IMR-90 (cell line): ENCODE data around the gene NAV1. TPM values are rescaled to one million over a fixed set of nuclear protein-coding genes. Genes with fewer than 3 reads are reported as not detected.
A peak's percentile ranks its signal among the peaks of the same experiment; 100 is the strongest.

Source experiments
- ATAC-seq: fragments of 200-7000 bp; cut with Tn5 transposase; 2 replicates; pipeline ENCODE4 v1.9.1; 2020; ENCODE audit warnings: low read depth, mild to moderate bottlenecking, moderate library complexity
- BruUV-seq: library from RNA; stranded (reverse); fragments of 400-500 nt; replicated peaks from 2 replicates; lab custom pipeline; 2021; lab: Mats Ljungman, UMichigan
- CTCF ChIA-PET: fragments of 300-600 bp; formaldehyde crosslinking; extraction: SDS; loops from one replicate; lab custom pipeline; 2021; ENCODE audit warnings: antibody characterized with exemption; lab: Yijun Ruan, JAX
- POLR2A ChIA-PET: fragments of 300-600 bp; sonication (Branson Sonifier 250); formaldehyde crosslinking; loops from one replicate; lab custom pipeline; 2022; ENCODE audit warnings: antibody characterized with exemption; ENCODE audit not compliant: unreplicated experiment; lab: Charles Lee
- DNase-seq: peaks from one replicate; pipeline ENCODE4 v3.0.0; 2013
- H2AFZ ChIP-seq: replicated peaks from 2 replicates; pipeline ENCODE3; 2013; ENCODE audit warnings: low read length, mild to moderate bottlenecking; ENCODE audit not compliant: poor library complexity
- H2AK5ac ChIP-seq: 2 replicates; pipeline ENCODE4 v1.6.1; 2013; ENCODE audit warnings: low read depth, low read length, inconsistent platforms
- H2AK9ac ChIP-seq: replicated peaks from 2 replicates; pipeline ENCODE3; 2013; ENCODE audit warnings: mild to moderate bottlenecking, low read depth, low read length, moderate library complexity; ENCODE audit not compliant: poor library complexity
- H2BK120ac ChIP-seq: 2 replicates; pipeline ENCODE4 v1.6.1; 2013; ENCODE audit warnings: low read depth, low read length, inconsistent platforms
- H2BK15ac ChIP-seq: 3 replicates; pipeline ENCODE4 v1.6.1; 2013; ENCODE audit warnings: low read depth, low read length, inconsistent platforms
- H2BK20ac ChIP-seq: 2 replicates; pipeline ENCODE4 v1.6.1; 2013; ENCODE audit warnings: low read depth, mild to moderate bottlenecking, inconsistent platforms, low read length, moderate library complexity
- H2BK5ac ChIP-seq: 2 replicates; pipeline ENCODE4 v1.6.1; 2013; ENCODE audit warnings: mild to moderate bottlenecking, low read depth, low read length, inconsistent platforms; ENCODE audit not compliant: poor library complexity, severe bottlenecking
- H3K14ac ChIP-seq: replicated peaks from 2 replicates; pipeline ENCODE4 v1.6.1; 2013; ENCODE audit warnings: low read depth, low read length, inconsistent platforms
- H3K18ac ChIP-seq: 2 replicates; pipeline ENCODE4 v1.6.1; 2013; ENCODE audit warnings: low read depth, low read length, control low read depth
- H3K23ac ChIP-seq: 2 replicates; pipeline ENCODE4 v1.6.1; 2013; ENCODE audit warnings: low read depth, low read length, inconsistent platforms
- H3K27ac ChIP-seq: 2 replicates; pipeline ENCODE4 v1.5.1; 2013; ENCODE audit warnings: mild to moderate bottlenecking, control low read depth, low read length; ENCODE audit not compliant: insufficient read depth
- H3K27me3 ChIP-seq: 2 replicates; pipeline ENCODE4 v1.6.1; 2013; ENCODE audit warnings: low read length; ENCODE audit not compliant: control insufficient read depth, insufficient read depth
- H3K36me3 ChIP-seq: 2 replicates; pipeline ENCODE4 v1.6.1; 2013; ENCODE audit warnings: low read length, mixed read lengths; ENCODE audit not compliant: control insufficient read depth, insufficient read depth
- H3K4ac ChIP-seq: 2 replicates; pipeline ENCODE4 v1.6.1; 2013; ENCODE audit warnings: low read depth, low read length, inconsistent platforms
- H3K4me1 ChIP-seq: 2 replicates; pipeline ENCODE4 v1.6.1; 2013; ENCODE audit warnings: low read length, mixed read lengths; ENCODE audit not compliant: control insufficient read depth, insufficient read depth
- H3K4me2 ChIP-seq: 2 replicates; pipeline ENCODE4 v1.6.1; 2013; ENCODE audit warnings: low read depth, mild to moderate bottlenecking, control low read depth, low read length, moderate library complexity
- H3K4me3 ChIP-seq: 2 replicates; pipeline ENCODE4 v1.5.1; 2013; ENCODE audit warnings: low read depth, mild to moderate bottlenecking, control low read depth, low read length, moderate library complexity; ENCODE audit not compliant: insufficient read depth
- H3K56ac ChIP-seq: 2 replicates; pipeline ENCODE4 v1.6.1; 2013; ENCODE audit warnings: low read length, inconsistent platforms; ENCODE audit not compliant: insufficient read depth; ENCODE audit errors: extremely low read depth
- H3K79me1 ChIP-seq, 2 experiments: 2 replicates each; pipeline ENCODE4 v1.6.1; 2013; ENCODE audit warnings: low read length in 2 of 2, inconsistent platforms in 1 of 2, low read depth in 1 of 2
- H3K9ac ChIP-seq: 2 replicates; pipeline ENCODE4 v1.6.1; 2013; ENCODE audit warnings: low read depth, low read length, control low read depth
- H3K9me1 ChIP-seq: 2 replicates; pipeline ENCODE4 v1.6.1; 2013; ENCODE audit warnings: low read length, inconsistent platforms; ENCODE audit not compliant: insufficient read depth
- H3K9me3 ChIP-seq: 2 replicates; pipeline ENCODE4 v1.6.1; 2013; ENCODE audit warnings: low read length; ENCODE audit not compliant: control insufficient read depth, insufficient read depth
- H4K20me1 ChIP-seq: 2 replicates; pipeline ENCODE4 v1.6.1; 2013; ENCODE audit warnings: low read length, inconsistent platforms; ENCODE audit not compliant: insufficient read depth
- H4K5ac ChIP-seq: 2 replicates; pipeline ENCODE4 v1.6.1; 2013; ENCODE audit warnings: mild to moderate bottlenecking, low read depth, low read length, control low read depth
- H4K8ac ChIP-seq, 2 experiments: 2 replicates each; pipeline ENCODE4 v1.6.1; 2013; ENCODE audit warnings: low read depth in 2 of 2, low read length in 2 of 2, control low read depth in 1 of 2, inconsistent platforms in 1 of 2
- H4K91ac ChIP-seq: 2 replicates; pipeline ENCODE4 v1.6.1; 2013; ENCODE audit warnings: low read depth, low read length, inconsistent platforms; ENCODE audit not compliant: insufficient read depth
- BHLHE40 ChIP-seq: fragments of 150-350 bp; IDR thresholded peaks from 2 replicates; pipeline ENCODE4 v1.6.1; 2016; ENCODE audit warnings: mild to moderate bottlenecking, low read depth, low read length
- CHD1 ChIP-seq: IDR thresholded peaks from 2 replicates; pipeline ENCODE4 v1.6.1; 2012; ENCODE audit warnings: low read depth, low read length, improper control_type of control experiment
- MAZ ChIP-seq: IDR thresholded peaks from 2 replicates; pipeline ENCODE4 v1.6.1; 2012; ENCODE audit warnings: low read depth, mild to moderate bottlenecking, low read length, improper control_type of control experiment, moderate library complexity, borderline replicate concordance
- NFE2L2 ChIP-seq: fragments of 150-350 bp; IDR thresholded peaks from 2 replicates; pipeline ENCODE4 v1.6.1; 2016; ENCODE audit warnings: low read depth, mild to moderate bottlenecking, low read length
- POLR2A ChIP-seq: IDR thresholded peaks from 2 replicates; pipeline ENCODE4 v1.6.1; 2012; ENCODE audit warnings: mild to moderate bottlenecking, low read depth, low read length
- RCOR1 ChIP-seq: IDR thresholded peaks from 2 replicates; pipeline ENCODE4 v1.6.1; 2012; ENCODE audit warnings: mild to moderate bottlenecking, low read length, improper control_type of control experiment; ENCODE audit not compliant: insufficient replicate concordance
- RFX5 ChIP-seq: IDR thresholded peaks from 2 replicates; pipeline ENCODE4 v1.8.0; 2012; ENCODE audit warnings: low read depth, mild to moderate bottlenecking, low read length, moderate library complexity
- SMC3 ChIP-seq: fragments of 150-350 bp; IDR thresholded peaks from 2 replicates; pipeline ENCODE4 v1.6.1; 2016; ENCODE audit warnings: low read depth, mild to moderate bottlenecking, antibody characterized with exemption, low read length, moderate library complexity
- USF2 ChIP-seq: fragments of 150-350 bp; IDR thresholded peaks from 2 replicates; pipeline ENCODE4 v1.6.1; 2017; ENCODE audit warnings: mild to moderate bottlenecking, antibody characterized with exemption, low read length, low read depth
- WGBS, 2 experiments: methylation state at CpG; one replicate each; pipeline versions ENCODE4 v1.1.5 to v1.1.7; 2013; ENCODE audit warnings: missing lambda C conversion rate in 2 of 2; ENCODE audit not compliant: insufficient read length in 1 of 2; ENCODE audit errors: extremely low coverage in 2 of 2; 5-methylcytosine and 5-hydroxymethylcytosine counted together
- dilution Hi-C: fragments of 300-500 bp; cut with HindIII; formaldehyde crosslinking; loops from one replicate; pipeline ENCODE4 v1.14.3; 2018; ENCODE audit warnings: low sequenced_read_pairs; ENCODE audit not compliant: unreplicated experiment
- in situ Hi-C: fragments of 300-500 bp; cut with MboI; formaldehyde crosslinking; loops from 3 replicates; pipeline ENCODE4 v1.14.3; 2019; ENCODE audit warnings: low sequenced_read_pairs, inconsistent platforms, mixed read lengths
- intact Hi-C: fragments of 100-400 bp; cut with micrococcal nuclease; formaldehyde crosslinking; loops from 2 replicates; pipeline ENCODE4 v1.10.0; 2022
- polyA plus RNA-seq, 3 experiments: library from polyadenylated mRNA; depleted of rRNA; stranded (reverse); fragments of >200 nt; gene quantifications; 2 replicates each; pipeline ENCODE4 v1.2.3, GENCODE V29; 2012; ENCODE audit warnings: low replicate concordance in 1 of 3
- total RNA-seq: library from RNA; depleted of rRNA; stranded (reverse); fragments of >200 nt; gene quantifications from 2 replicates; pipeline ENCODE4 v1.2.3, GENCODE V29; 2012

Gene NAV1
- total and polyA plus RNA-seq, 2 of the 4 experiments (the other 2 are of a cell fraction), result 14.0 to 23.1 TPM

- TF ChIP-seq BHLHE40, result no peak
- no peak for TF ChIP-seq SMC3
- TF ChIP-seq USF2, result no peak
- TF ChIP-seq NFE2L2, result no peak
- TF ChIP-seq CHD1, result no peak
These were observed 38.2 kb upstream of the NAV1 start (continued) for GRCh38 chr1:201500670-201501120.

- Histone ChIP-seq H3K4me2 (peak overlapping the region; percentile 66), H3K27ac (peak overlapping the region; percentile 88)
- peak; percentile 5; the same call in 1 of the 2 replicates for ATAC-seq
These were observed 37.8 kb upstream of the NAV1 start for GRCh38 chr1:201501144-201501543.

More at GRCh38 chr1:201501144-201501543, 37.8 kb upstream of the NAV1 start:
- 94% methylated on average over 3 of the region's 8 CpGs; no CpG with 5 or more reads in 1 of the 2 experiments for WGBS, 2 experiments
- Histone ChIP-seq H3K14ac (peak overlapping the region; percentile 88), H2BK120ac (peak overlapping the region; percentile 76), H2BK5ac (peak overlapping the region; percentile 84), H3K23ac (peak overlapping the region; percentile 61), H3K79me1 (peaks cover 4 to 61% of the 10 kb centered on the region in 2 experiments; a peak in 2 of 4 replicates), H2BK20ac (peak overlapping the region; percentile 63), H3K4me1 (peaks cover 48% of the 10 kb centered on the region), H2AK5ac (peak overlapping the region; percentile 94), H3K4ac (peak overlapping the region; percentile 85), H4K8ac (peak overlapping the region; percentile 43 to 81), H2AK9ac (peak overlapping the region; percentile 52), H3K9me1 (peaks cover 53% of the 10 kb centered on the region), H4K20me1 (peaks cover 69% of the 10 kb centered on the region), H3K9me3 (no peaks in the 10 kb centered on the region), H2AFZ (no peak overlapping the region), H3K18ac (peak overlapping the region; percentile 90), H3K9ac (peak overlapping the region; percentile 74), H3K4me3 (no peak overlapping the region), H3K36me3 (peaks cover 44% of the 10 kb centered on the region), H2BK15ac (peak overlapping the region; percentile 46; the same call in 2 of the 3 replicates), H4K91ac (peak overlapping the region; percentile 80), H3K56ac (peak overlapping the region; percentile 11; the same call in 1 of the 2 replicates), H4K5ac (peak overlapping the region; percentile 93), H3K27me3 (no peaks in the 10 kb centered on the region)
- dilution Hi-C loops, result no loop called here
- TF ChIP-seq RFX5 (no peak), MAZ (peak; percentile 34; the same call in 1 of the 2 replicates), RCOR1 (no peak), POLR2A (peak; percentile 45), CHD1 (no peak)
- intact Hi-C loops, result no loop called here
- peak; percentile 85 for DNase-seq
- ChIA-PET CTCF (interaction anchor here (1.1 to 4.5 kb wide), 3 partner anchors 11 to 54 kb away, joined by 3 to 31 read pairs (median 9); no protein-coding TSS in a partner anchor), POLR2A (interaction anchor here (3.0 kb wide), 1 partner anchor 39 kb away, joined by 8 read pairs; no protein-coding TSS in a partner anchor)
- in situ Hi-C loops, result no loop called here
- BruUV-seq, result no TSS peak
